ENCODE data around the gene CD59. TPM values are rescaled to one million over a fixed set of nuclear protein-coding genes. Genes with fewer than 3 reads are reported as not detected.

Gene CD59
- total and polyA plus RNA-seq, 2 of the 13 experiments (the other 11 are each of a cell fraction or from before 2014, with no cell fraction given): 127 to 289 TPM

DNA sequence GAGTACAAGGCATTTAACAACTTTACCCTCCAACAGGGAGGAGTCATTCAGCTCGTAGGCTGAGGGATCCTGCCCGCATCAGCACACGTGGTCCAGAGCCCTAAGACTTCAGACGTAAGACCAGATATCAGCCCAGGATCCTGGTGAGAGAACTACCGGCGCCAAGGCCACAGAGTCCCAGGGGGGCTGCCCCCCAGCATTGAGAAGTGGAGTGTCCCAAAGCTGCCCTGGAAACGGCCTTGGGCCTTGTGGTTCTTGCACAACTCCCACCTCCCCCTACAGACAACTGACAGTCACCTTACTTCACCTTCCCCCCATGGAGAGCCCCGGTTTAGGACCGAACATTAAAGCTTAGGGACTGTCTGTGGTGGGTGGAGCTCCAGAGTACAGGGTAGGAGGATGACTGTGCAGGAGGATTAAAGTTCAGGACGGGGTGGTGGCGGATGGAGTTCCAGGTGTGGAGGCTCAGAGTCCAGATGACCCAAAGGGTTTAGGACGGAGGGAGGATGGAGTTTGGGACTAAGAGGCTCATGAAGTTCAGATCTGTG, 36.6 kb downstream of the CD59 start (continued):
- TF ChIP-seq, protein P1, sequence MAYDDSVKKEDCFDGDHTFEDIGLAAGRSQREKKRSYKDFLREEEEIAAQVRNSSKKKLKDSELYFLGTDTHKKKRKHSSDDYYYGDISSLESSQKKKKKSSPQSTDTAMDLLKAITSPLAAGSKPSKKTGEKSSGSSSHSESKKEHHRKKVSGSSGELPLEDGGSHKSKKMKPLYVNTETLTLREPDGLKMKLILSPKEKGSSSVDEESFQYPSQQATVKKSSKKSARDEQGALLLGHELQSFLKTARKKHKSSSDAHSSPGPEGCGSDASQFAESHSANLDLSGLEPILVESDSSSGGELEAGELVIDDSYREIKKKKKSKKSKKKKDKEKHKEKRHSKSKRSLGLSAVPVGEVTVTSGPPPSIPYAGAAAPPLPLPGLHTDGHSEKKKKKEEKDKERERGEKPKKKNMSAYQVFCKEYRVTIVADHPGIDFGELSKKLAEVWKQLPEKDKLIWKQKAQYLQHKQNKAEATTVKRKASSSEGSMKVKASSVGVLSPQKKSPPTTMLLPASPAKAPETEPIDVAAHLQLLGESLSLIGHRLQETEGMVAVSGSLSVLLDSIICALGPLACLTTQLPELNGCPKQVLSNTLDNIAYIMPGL (CRISPR knock-in tag; IDR thresholded peaks at IDR 0.05; ENCODE audit: borderline replicate concordance in 1 of 2, low read depth in 1 of 2): no peak
- TF ChIP-seq ZNF792 (CRISPR knock-in tag; IDR thresholded peaks at IDR 0.05) (peak; percentile 56; the same call in 1 of the 2 replicates), CHCHD3 (CRISPR knock-in tag; IDR thresholded peaks at IDR 0.05) (0 out of 2 replicates have a peak, but pooled peaks have one; percentile 25), JUNB (CRISPR knock-in tag; IDR thresholded peaks at IDR 0.05; ENCODE audit: borderline replicate concordance) (peak; percentile 53; the same call in 1 of the 2 replicates), GFI1 (CRISPR knock-in tag; IDR thresholded peaks at IDR 0.05; ENCODE audit: borderline replicate concordance) (peak; percentile 53; the same call in 1 of the 2 replicates), ZNF33B (CRISPR knock-in tag; IDR thresholded peaks at IDR 0.05) (no peak; the same call in 1 of the 2 replicates), ZNF160 (CRISPR knock-in tag; IDR thresholded peaks at IDR 0.05) (peak; percentile 46; the same call in 1 of the 2 replicates), ATF1 (CRISPR knock-in tag; IDR thresholded peaks at IDR 0.05) (no peak), BCL6 (CRISPR knock-in tag; IDR thresholded peaks at IDR 0.05) (peak; percentile 66), ZNF235 (CRISPR knock-in tag; IDR thresholded peaks at IDR 0.05; ENCODE audit: borderline replicate concordance) (peak; percentile 39; the same call in 1 of the 2 replicates), CBX1 (IDR thresholded peaks at IDR 0.05; ENCODE audit: low read depth) (no peak)
- TF ChIP-seq, protein P2, sequence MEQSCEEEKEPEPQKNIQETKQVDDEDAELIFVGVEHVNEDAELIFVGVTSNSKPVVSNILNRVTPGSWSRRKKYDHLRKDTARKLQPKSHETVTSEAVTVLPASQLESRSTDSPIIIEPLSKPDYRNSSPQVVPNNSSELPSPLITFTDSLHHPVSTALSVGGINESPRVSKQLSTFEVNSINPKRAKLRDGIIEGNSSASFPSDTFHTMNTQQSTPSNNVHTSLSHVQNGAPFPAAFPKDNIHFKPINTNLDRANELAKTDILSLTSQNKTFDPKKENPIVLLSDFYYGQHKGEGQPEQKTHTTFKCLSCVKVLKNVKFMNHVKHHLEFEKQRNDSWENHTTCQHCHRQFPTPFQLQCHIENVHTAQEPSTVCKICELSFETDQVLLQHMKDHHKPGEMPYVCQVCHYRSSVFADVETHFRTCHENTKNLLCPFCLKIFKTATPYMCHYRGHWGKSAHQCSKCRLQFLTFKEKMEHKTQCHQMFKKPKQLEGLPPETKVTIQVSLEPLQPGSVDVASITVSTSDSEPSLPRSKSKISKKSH (CRISPR knock-in tag; IDR thresholded peaks at IDR 0.05; ENCODE audit: borderline replicate concordance): no peak
- TF ChIP-seq, protein P3, sequence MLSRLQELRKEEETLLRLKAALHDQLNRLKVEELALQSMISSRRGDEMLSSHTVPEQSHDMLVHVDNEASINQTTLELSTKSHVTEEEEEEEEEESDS (CRISPR knock-in tag; IDR thresholded peaks at IDR 0.05; ENCODE audit: borderline replicate concordance): no peak
- TF ChIP-seq, protein P4, sequence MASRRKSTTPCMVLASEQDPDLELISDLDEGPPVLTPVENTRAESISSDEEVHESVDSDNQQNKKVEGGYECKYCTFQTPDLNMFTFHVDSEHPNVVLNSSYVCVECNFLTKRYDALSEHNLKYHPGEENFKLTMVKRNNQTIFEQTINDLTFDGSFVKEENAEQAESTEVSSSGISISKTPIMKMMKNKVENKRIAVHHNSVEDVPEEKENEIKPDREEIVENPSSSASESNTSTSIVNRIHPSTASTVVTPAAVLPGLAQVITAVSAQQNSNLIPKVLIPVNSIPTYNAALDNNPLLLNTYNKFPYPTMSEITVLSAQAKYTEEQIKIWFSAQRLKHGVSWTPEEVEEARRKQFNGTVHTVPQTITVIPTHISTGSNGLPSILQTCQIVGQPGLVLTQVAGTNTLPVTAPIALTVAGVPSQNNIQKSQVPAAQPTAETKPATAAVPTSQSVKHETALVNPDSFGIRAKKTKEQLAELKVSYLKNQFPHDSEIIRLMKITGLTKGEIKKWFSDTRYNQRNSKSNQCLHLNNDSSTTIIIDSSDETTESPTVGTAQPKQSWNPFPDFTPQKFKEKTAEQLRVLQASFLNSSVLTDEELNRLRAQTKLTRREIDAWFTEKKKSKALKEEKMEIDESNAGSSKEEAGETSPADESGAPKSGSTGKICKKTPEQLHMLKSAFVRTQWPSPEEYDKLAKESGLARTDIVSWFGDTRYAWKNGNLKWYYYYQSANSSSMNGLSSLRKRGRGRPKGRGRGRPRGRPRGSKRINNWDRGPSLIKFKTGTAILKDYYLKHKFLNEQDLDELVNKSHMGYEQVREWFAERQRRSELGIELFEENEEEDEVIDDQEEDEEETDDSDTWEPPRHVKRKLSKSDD (CRISPR knock-in tag; IDR thresholded peaks at IDR 0.05; ENCODE audit: low read depth): no peak; the same call in 1 of the 2 replicates
- TF ChIP-seq, protein P5, sequence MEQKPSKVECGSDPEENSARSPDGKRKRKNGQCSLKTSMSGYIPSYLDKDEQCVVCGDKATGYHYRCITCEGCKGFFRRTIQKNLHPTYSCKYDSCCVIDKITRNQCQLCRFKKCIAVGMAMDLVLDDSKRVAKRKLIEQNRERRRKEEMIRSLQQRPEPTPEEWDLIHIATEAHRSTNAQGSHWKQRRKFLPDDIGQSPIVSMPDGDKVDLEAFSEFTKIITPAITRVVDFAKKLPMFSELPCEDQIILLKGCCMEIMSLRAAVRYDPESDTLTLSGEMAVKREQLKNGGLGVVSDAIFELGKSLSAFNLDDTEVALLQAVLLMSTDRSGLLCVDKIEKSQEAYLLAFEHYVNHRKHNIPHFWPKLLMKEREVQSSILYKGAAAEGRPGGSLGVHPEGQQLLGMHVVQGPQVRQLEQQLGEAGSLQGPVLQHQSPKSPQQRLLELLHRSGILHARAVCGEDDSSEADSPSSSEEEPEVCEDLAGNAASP (CRISPR knock-in tag; IDR thresholded peaks at IDR 0.05; ENCODE audit: borderline replicate concordance): peak; percentile 99
- TF ChIP-seq, protein P6, sequence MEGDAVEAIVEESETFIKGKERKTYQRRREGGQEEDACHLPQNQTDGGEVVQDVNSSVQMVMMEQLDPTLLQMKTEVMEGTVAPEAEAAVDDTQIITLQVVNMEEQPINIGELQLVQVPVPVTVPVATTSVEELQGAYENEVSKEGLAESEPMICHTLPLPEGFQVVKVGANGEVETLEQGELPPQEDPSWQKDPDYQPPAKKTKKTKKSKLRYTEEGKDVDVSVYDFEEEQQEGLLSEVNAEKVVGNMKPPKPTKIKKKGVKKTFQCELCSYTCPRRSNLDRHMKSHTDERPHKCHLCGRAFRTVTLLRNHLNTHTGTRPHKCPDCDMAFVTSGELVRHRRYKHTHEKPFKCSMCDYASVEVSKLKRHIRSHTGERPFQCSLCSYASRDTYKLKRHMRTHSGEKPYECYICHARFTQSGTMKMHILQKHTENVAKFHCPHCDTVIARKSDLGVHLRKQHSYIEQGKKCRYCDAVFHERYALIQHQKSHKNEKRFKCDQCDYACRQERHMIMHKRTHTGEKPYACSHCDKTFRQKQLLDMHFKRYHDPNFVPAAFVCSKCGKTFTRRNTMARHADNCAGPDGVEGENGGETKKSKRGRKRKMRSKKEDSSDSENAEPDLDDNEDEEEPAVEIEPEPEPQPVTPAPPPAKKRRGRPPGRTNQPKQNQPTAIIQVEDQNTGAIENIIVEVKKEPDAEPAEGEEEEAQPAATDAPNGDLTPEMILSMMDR (CRISPR knock-in tag; IDR thresholded peaks at IDR 0.05): 0 out of 2 replicates have a peak, but pooled peaks have one; percentile 11
- TF ChIP-seq, protein P7, sequence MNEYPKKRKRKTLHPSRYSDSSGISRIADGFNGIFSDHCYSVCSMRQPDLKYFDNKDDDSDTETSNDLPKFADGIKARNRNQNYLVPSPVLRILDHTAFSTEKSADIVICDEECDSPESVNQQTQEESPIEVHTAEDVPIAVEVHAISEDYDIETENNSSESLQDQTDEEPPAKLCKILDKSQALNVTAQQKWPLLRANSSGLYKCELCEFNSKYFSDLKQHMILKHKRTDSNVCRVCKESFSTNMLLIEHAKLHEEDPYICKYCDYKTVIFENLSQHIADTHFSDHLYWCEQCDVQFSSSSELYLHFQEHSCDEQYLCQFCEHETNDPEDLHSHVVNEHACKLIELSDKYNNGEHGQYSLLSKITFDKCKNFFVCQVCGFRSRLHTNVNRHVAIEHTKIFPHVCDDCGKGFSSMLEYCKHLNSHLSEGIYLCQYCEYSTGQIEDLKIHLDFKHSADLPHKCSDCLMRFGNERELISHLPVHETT (CRISPR knock-in tag; conservative IDR thresholded peaks at IDR 0.05): no peak

All from HepG2 (cell line).